GM21737 (cell line): ENCODE measurements around the gene ERG.

Source experiments
- ATAC-seq: cut with Tn5 transposase; IDR thresholded peaks from one replicate; pipeline ENCODE4 v1.9.1; 2021; ENCODE audit warnings: mild to moderate bottlenecking, moderate library complexity; ENCODE audit not compliant: unreplicated experiment

ERG gene

DNA sequence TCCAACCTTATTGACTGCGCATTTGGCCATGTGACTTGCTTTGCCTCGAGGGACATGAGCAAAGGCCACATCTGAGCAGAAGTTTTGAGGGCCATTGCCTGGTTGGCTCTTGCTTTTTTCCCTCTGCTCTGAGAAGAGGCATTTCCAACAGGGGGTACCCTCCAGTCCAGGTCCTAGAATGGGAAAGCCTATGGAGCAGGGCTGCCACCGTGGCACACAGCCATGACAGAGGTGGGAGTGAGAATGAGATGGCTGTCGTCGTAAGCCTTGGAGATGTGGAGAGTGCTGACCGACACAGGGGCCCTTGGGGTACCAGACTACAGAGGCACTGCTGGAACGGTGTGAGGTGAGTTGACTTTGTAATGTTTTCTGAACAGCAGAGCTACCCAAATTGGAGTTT lies 138.4 kb downstream of the ERG start:
- ATAC-seq, result no peak

GRCh38 chr21:38359090-38359489 lies 139.2 kb downstream of the ERG start:
- ATAC-seq, result no peak

DNA sequence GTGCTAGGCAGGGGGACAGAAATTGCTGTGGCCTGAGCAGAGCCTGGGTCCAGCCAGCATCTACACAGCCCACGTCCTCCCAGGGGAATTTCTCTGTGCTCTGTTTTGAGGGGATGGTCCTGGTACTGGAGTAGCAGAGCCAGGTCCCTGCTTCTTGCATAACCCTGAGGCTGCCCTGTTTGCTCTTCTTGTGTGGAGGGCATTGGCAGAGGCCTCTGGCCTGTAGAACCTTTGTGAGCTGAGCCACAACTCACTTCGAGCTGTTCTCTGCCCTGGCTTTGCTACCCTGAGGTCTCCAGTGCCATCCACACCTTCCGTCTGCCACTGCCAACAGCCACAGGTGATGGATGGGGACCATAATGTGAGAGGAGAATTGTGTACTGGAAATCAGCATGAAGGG lies 139.6 kb downstream of the ERG start:
- ATAC-seq, result no peak

DNA sequence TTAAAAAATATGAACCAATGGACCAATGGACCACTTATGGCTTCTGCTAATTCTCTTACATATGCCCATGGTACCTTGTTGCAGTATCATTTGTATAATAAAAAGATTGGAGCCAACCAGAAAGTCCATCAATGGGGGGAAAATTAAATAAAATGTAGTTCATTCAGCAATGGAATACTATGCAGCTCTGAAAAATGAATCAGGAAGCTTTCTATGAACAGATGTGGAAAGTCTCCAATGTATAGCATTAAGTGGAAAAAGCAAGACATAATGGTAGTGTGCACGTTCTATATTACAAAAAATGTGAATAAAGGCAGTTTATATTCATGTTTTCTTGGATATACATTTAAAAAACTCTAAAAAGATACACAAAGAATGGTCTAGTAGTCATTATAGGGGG lies 140.2 kb downstream of the ERG start:
- ATAC-seq, result no peak

- ATAC-seq, result no peak
Measured at GRCh38 chr21:38356883-38357625, 141.2 kb downstream of the ERG start.

DNA sequence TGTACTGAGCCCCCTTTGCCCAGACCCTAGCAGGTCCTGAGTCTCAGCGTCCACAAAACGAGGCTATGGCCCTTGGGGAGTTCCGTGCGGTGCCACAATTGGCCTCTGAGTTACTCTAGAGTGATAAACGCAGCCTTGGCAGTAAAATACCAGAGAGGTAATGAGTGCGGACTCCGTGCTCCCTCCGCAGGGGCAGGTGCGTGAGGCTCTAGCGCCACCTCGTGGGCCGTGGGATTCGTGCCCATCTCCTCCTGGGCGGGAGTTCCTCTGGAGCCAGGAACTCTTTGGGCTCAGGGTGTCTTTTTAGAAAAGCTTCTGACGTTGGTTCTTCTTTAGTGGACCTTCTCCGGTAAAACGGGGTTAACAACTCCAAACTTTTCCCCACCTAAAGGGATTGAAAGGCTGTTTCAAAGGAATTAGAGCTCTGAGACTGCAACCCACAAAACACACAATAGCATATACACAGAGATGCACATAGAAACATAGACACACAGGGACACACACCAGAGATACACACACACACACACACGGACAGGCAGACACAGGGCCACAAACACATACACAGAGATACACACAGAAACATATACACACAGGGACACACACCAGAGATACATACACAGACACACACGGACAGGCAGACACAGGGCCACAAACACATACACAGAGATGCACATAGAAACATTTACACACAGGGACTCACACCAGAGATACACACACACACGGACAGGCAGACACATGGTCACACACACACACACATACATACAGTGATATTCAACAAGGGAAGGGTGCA lies 142.1 kb downstream of the ERG start:
- ATAC-seq, result no peak

GRCh38 chr21:38355353-38355752 lies 142.9 kb downstream of the ERG start:
- no peak for ATAC-seq

- no peak for ATAC-seq
Measured at GRCh38 chr21:38354746-38355145, 143.5 kb downstream of the ERG start.

- ATAC-seq, result no peak
Measured at GRCh38 chr21:38354231-38354630, 144.0 kb downstream of the ERG start.

DNA sequence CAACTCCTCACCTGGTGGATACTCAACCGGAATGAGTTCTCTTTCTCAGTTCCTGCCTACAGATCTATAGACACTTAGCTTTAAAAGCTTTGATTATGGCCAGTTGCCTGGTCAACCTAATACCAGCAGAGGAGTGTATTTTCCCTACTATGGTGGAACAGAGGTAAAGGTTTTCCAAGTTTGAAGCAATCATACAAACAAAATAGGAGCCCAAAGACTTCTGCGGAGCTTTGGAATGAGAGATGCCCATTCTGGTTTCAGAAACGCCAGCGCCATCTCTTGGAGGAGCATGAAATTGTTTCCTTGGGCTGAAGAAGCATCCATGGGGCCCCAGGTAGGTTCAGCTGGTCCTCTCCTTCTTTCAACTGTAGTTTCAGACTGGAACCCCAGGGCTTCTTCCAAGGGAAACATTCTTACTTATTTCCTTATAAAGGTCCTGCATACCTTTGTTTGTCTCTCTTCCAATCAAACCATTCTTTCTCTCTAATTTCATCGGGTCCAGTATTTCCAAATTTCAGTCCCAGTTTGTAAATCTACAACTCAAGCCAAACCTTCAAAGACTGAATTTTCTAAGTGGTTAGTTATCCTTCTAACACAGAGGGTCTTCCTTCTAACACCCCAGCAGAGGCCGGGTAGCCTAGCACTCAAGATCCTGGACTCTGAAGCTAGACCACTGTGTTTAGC lies 145.6 kb downstream of the ERG start:
- no peak for ATAC-seq

DNA sequence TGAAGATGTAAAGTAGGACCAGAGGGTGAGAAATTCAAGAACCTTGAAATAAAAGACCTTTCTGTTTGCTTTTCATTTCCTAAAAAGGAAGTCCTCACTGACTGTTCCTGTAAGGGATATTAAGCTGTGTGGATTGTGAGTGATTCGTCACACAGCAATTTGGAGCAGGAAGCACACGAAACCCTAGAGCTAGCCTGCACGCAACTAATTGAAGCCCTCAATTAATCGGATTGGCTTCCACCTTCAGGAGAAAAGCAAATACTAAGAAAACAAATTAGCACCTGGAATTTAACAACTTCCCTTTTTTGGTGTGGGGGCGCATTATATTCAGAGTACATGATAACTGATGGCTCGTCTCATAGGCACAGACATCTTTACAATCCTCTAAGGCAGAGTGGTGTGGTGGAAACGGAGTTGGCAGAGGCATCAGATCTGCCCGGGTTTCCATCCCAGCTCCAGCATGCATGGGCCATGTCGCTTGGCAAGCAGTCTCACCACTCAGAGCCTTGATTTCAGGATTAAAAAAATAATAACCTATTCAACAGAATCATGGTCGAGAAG lies 146.2 kb downstream of the ERG start:
- no peak for ATAC-seq

- ATAC-seq, result no peak
Measured at GRCh38 chr21:38351176-38351959, 146.9 kb downstream of the ERG start.

GRCh38 chr21:38350684-38351083 lies 147.6 kb downstream of the ERG start:
- ATAC-seq, result no peak

DNA sequence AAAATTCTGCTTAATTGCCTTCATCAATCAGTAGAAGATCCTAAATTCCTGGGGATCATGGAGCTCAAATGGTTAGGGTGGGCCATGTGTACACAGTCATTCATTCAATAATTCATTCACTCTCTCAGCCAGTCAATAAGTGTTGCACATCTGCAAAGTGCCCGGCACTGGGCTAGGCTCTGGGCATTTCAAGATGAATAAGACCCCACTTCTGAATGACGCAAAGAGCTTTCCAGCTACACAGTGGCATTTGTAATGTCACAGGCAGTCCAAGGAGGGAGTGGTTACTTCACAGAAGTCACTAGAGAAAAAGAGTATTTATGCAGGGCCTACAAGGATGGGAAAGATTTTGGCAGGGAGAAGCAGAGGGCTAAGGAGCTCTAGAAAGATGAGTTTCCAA lies 148.3 kb downstream of the ERG start:
- ATAC-seq, result no peak

GRCh38 chr21:38349111-38349746 lies 149.0 kb downstream of the ERG start:
- ATAC-seq, result no peak

DNA sequence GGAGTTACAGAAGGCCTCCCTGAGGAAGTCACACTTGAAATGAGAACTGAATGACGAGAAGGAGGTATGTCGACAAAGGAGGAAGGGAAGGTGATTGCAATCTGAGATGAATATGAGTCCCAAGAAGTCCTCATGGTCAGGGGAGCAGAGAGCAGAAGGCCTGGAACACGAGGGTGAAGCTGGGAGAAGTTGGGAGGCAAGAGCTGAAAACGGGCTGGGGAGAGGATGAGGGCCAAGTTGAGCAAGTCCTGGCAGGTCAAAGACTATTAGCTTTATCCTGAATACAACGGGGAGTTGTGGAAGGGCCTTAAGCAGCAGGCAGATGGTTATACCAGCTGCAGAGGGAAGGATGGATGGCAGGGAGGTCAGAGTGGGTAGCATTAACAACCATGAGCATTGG lies 152.0 kb downstream of the ERG start:
- ATAC-seq, result no peak

- no peak for ATAC-seq
Measured at GRCh38 chr21:38343691-38344090, 154.6 kb downstream of the ERG start.

DNA sequence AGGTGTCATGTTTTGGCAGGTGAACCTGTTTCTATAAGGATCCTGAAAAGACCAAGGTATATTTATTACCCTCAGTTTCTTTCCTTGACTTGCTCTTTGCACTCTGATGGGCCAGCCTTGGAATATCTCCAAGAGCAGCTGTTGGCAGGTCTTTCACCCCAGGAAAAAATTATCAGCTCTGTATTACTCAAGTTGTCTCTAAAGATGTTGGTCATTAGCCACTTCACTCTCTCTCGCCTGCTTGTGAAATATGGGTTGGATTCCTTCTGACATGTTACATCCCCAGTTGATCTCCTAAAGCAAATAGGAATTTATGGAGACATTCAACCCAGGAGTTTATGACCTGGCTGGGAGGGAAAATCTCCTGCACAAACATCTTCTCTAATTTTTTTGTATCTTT lies 155.5 kb downstream of the ERG start:
- no peak for ATAC-seq

DNA sequence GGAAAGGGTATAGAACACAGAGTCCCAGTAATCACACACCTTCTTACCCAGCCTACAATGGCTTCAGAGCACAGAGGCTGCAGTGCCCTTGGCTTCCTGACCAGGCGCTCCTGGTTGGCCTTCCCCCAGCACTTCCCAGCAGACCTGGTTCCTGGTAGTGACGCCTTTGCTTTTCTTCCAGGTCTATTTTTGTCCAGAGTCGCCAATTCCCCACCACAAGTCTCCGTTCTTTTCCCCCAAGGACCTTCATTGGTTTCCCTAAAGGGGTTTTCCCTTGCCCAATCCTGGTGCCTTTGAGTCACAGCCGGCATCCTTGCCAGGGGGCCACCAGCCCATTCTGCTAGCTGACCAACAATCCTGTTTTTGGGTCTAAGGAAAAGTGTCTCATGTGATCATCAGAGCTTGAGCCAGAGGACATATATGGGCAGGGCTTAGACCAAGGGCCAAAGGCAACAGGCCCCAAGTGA lies 156.7 kb downstream of the ERG start:
- ATAC-seq, result no peak

- no peak for ATAC-seq
Measured at GRCh38 chr21:38340131-38340530, 158.1 kb downstream of the ERG start.
